Endodermal cell (in vitro differentiated cells): Measurements from ENCODE around the gene FAM20A. TPM values are rescaled to one million over a fixed set of nuclear protein-coding genes. Genes with fewer than 3 reads are reported as not detected.

Source experiments
- DNase-seq: peaks from one replicate; pipeline ENCODE4 v3.0.0-alpha.2; 2017
- H3K27ac ChIP-seq: 2 replicates; pipeline ENCODE4 v1.5.1; 2013; ENCODE audit warnings: mild to moderate bottlenecking, low read depth, low read length, moderate library complexity
- H3K27me3 ChIP-seq: 2 replicates; pipeline ENCODE4 v1.6.1; 2013; ENCODE audit warnings: mild to moderate bottlenecking, low read length, moderate library complexity; ENCODE audit not compliant: insufficient read depth, control insufficient read depth, poor library complexity, severe bottlenecking
- H3K36me3 ChIP-seq: 2 replicates; pipeline ENCODE4 v1.7.0; 2013; ENCODE audit warnings: mild to moderate bottlenecking, low read length, moderate library complexity; ENCODE audit not compliant: control insufficient read depth, insufficient read depth
- H3K4me1 ChIP-seq: one replicate; pipeline ENCODE4 v1.7.0; 2013; ENCODE audit warnings: low read length; ENCODE audit not compliant: control insufficient read depth, insufficient read depth
- H3K4me3 ChIP-seq: 2 replicates; pipeline ENCODE4 v1.5.1; 2013; ENCODE audit warnings: mild to moderate bottlenecking, low read length, moderate library complexity
- H3K9ac ChIP-seq: 2 replicates; pipeline ENCODE4 v1.6.1; 2013; ENCODE audit warnings: mild to moderate bottlenecking, low read length, moderate library complexity; ENCODE audit not compliant: poor library complexity, severe bottlenecking; ENCODE audit errors: extremely low read depth
- H3K9me3 ChIP-seq: 2 replicates; pipeline ENCODE4 v1.6.1; 2013; ENCODE audit warnings: mild to moderate bottlenecking, low read length, moderate library complexity; ENCODE audit not compliant: control insufficient read depth
- H3K27ac Mint-ChIP-seq: 2 replicates; pipeline ENCODE4 v1.8.0; 2020; ENCODE audit warnings: mixed read lengths
- H3K27me3 Mint-ChIP-seq: 2 replicates; pipeline ENCODE4 v1.8.0; 2021; ENCODE audit warnings: mild to moderate bottlenecking, mixed read lengths; ENCODE audit not compliant: insufficient read depth
- H3K36me3 Mint-ChIP-seq: 2 replicates; pipeline ENCODE4 v1.8.0; 2020; ENCODE audit warnings: low read depth, mixed read lengths
- H3K4me1 Mint-ChIP-seq: 2 replicates; pipeline ENCODE4 v1.8.0; 2020; ENCODE audit warnings: mixed read lengths
- H3K4me3 Mint-ChIP-seq: 2 replicates; pipeline ENCODE4 v1.8.0; 2020; ENCODE audit warnings: mild to moderate bottlenecking, moderate library complexity, mixed read lengths
- H3K9me3 Mint-ChIP-seq: 2 replicates; pipeline ENCODE4 v1.8.0; 2020; ENCODE audit warnings: mild to moderate bottlenecking, mixed read lengths
- WGBS, 2 experiments: methylation state at CpG; one replicate each; pipeline versions ENCODE4 v1.1.5 to v1.1.7; 2013; ENCODE audit warnings: missing lambda C conversion rate in 2 of 2, mixed read lengths in 1 of 2; ENCODE audit not compliant: insufficient coverage in 1 of 2, insufficient read length in 1 of 2; 5-methylcytosine and 5-hydroxymethylcytosine counted together
- total RNA-seq, 2 donors: library from RNA; stranded (reverse); fragmentation: NEBNext Ultra II Directional in 1 of 2; extraction: Animal tissue kit (Norgen Biotek cat#: 25700) in 1 of 2; gene quantifications; 2 replicates in 1 of 2; 3 replicates in 1 of 2; pipeline ENCODE4 v1.2.1, GENCODE V29; 2021
- TF ChIP-seq, protein P1 (sequence below): fragments of 200-600 bp; sonication (generic); conservative IDR thresholded peaks from 2 replicates; pipeline ENCODE4 v1.5.0; 2021; ENCODE audit warnings: antibody characterized with exemption, mild to moderate bottlenecking

FAM20A gene
- total RNA-seq, 2 donors from 2014 or later: 58.7 to 74.3 TPM

GRCh38 chr17:68531252-68531651, 69.9 kb downstream of the FAM20A start:
- peaks cover 98% of the 10 kb centered on the region for H3K36me3 ChIP-seq
- H3K4me3 ChIP-seq: no peak overlapping the region
- H3K27ac ChIP-seq: no peak overlapping the region
- H3K9me3 ChIP-seq: no peaks in the 10 kb centered on the region
- DNase-seq: no peak
- no peaks in the 10 kb centered on the region for H3K27me3 ChIP-seq
- 92 to 100% methylated on average over 1 to 4 of the region's 4 CpGs for WGBS, 2 experiments
- no peaks in the 10 kb centered on the region for H3K9me3 Mint-ChIP-seq
- TF ChIP-seq, protein P1, sequence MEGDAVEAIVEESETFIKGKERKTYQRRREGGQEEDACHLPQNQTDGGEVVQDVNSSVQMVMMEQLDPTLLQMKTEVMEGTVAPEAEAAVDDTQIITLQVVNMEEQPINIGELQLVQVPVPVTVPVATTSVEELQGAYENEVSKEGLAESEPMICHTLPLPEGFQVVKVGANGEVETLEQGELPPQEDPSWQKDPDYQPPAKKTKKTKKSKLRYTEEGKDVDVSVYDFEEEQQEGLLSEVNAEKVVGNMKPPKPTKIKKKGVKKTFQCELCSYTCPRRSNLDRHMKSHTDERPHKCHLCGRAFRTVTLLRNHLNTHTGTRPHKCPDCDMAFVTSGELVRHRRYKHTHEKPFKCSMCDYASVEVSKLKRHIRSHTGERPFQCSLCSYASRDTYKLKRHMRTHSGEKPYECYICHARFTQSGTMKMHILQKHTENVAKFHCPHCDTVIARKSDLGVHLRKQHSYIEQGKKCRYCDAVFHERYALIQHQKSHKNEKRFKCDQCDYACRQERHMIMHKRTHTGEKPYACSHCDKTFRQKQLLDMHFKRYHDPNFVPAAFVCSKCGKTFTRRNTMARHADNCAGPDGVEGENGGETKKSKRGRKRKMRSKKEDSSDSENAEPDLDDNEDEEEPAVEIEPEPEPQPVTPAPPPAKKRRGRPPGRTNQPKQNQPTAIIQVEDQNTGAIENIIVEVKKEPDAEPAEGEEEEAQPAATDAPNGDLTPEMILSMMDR: no peak
- H3K4me1 Mint-ChIP-seq: peaks cover 15% of the 10 kb centered on the region
- no peaks in the 10 kb centered on the region for H3K4me1 ChIP-seq
- no peaks in the 10 kb centered on the region for H3K27me3 Mint-ChIP-seq
- peaks cover 76% of the 10 kb centered on the region for H3K36me3 Mint-ChIP-seq
- H3K4me3 Mint-ChIP-seq: no peak overlapping the region
- H3K27ac Mint-ChIP-seq: no peak overlapping the region
- H3K9ac ChIP-seq: no peak overlapping the region

DNA sequence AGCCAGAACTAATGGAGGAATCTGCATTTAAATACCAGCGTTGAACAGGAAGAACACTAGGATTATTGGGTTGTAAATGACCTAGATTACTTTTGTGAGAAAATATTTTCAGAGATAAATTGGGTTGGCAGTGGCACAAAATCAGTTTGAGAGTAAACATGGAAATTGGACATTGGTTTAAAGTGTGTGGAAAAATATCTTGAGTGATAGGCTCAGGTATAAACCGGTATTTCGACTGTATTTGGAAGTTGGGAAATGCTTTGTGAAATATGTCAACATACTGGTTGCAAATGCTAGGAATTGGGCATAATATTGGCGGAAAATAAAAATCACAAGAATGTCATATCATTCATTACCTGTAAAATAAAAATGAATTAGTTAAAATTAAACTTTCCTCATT, 73.9 kb downstream of the FAM20A start:
- H3K9ac ChIP-seq: no peak overlapping the region
- no peak for DNase-seq
- H3K27me3 Mint-ChIP-seq: no peaks in the 10 kb centered on the region
- no peak overlapping the region for H3K27ac Mint-ChIP-seq
- no peaks in the 10 kb centered on the region for H3K9me3 Mint-ChIP-seq
- TF ChIP-seq, protein P1: no peak
- peaks cover 2% of the 10 kb centered on the region for H3K4me1 ChIP-seq
- no peaks in the 10 kb centered on the region for H3K27me3 ChIP-seq
- 86 to 96% methylated on average over 1 to 3 of the region's 4 CpGs for WGBS, 2 experiments
- H3K36me3 Mint-ChIP-seq: peaks cover 83% of the 10 kb centered on the region
- peaks cover 44% of the 10 kb centered on the region for H3K4me1 Mint-ChIP-seq
- H3K9me3 ChIP-seq: no peaks in the 10 kb centered on the region
- H3K4me3 Mint-ChIP-seq: no peak overlapping the region
- H3K4me3 ChIP-seq: no peak overlapping the region
- no peak overlapping the region for H3K27ac ChIP-seq
- H3K36me3 ChIP-seq: peaks cover 99% of the 10 kb centered on the region

DNA sequence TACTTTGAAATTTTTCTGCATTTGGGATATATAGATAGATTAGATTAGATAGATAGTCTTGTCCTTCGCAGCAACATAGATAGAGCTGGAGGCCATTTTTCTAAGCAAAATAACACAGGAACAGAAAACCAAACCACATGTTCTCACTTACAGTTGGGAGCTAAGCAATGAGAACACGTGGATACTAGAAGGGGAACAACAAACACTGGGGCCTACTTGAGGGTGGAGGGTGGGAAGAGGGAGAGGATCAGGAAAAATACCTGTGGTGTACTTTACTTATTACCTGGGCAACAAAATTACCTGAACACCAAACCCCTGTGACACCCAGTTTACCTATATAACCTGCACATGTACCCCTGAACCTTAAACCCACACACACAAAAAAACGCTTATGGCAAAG, 74.6 kb downstream of the FAM20A start:
- Histone ChIP-seq H3K36me3 (peaks cover 99% of the 10 kb centered on the region), H3K9ac (no peak overlapping the region), H3K4me3 (no peak overlapping the region), H3K27ac (no peak overlapping the region), H3K9me3 (no peaks in the 10 kb centered on the region), H3K27me3 (no peaks in the 10 kb centered on the region), H3K4me1 (peaks cover 5% of the 10 kb centered on the region)
- DNase-seq: no peak
- Mint-ChIP-seq H3K27ac (no peak overlapping the region), H3K4me3 (no peak overlapping the region), H3K36me3 (peaks cover 87% of the 10 kb centered on the region), H3K4me1 (peaks cover 48% of the 10 kb centered on the region), H3K9me3 (no peaks in the 10 kb centered on the region), H3K27me3 (no peaks in the 10 kb centered on the region)
- 96% methylated on average over 3 of the region's 3 CpGs; no CpG with 5 or more reads in 1 of the 2 experiments for WGBS, 2 experiments
- TF ChIP-seq, protein P1: no peak
